Vagina (tissue), 2 donors: Measurements from ENCODE around the gene TAS2R41. TPM values are rescaled to one million over a fixed set of nuclear protein-coding genes. Genes with fewer than 3 reads are reported as not detected.
A peak's percentile ranks its signal among the peaks of the same experiment; 100 is the strongest.

Experiments
- DNase-seq, 2 donors: peaks; one replicate each; pipeline ENCODE4 v3.0.0-alpha.2; 2017; ENCODE audit errors: extremely low spot score in 2 of 2
- H3K27ac ChIP-seq: fragments of 200-600 bp; sonication (generic); one replicate; pipeline ENCODE4 v1.5.1; 2019
- H3K27me3 ChIP-seq: fragments of 200-600 bp; sonication (generic); one replicate; pipeline ENCODE4 v1.5.1; 2019
- H3K36me3 ChIP-seq, 2 donors: fragments of 200-600 bp; sonication (generic); one replicate each; pipeline ENCODE4 v1.5.1; 2017 to 2019
- H3K4me1 ChIP-seq: fragments of 200-600 bp; sonication (generic); one replicate; pipeline ENCODE4 v1.5.1; 2019
- H3K4me3 ChIP-seq, 2 donors: fragments of 200-600 bp; sonication (generic); 1 replicate in 1 of 2; 2 replicates in 1 of 2; pipeline ENCODE4 v1.5.1; 2016 to 2019
- H3K9me3 ChIP-seq: fragments of 200-600 bp; sonication (generic); one replicate; pipeline ENCODE4 v1.5.1; 2019
- CTCF ChIP-seq, 3 experiments: fragments of 450-650 bp in 2 of 3; fragments of 200-600 bp in 1 of 3; sonication (generic) in 1 of 3; IDR thresholded peaks; one replicate each; pipeline ENCODE4 v1.5.1; 2017 to 2019; ENCODE audit warnings: antibody characterized with exemption in 3 of 3, mild to moderate bottlenecking in 2 of 3, moderate library complexity in 2 of 3
- POLR2A ChIP-seq, 2 donors: fragments of 450-650 bp; IDR thresholded peaks; one replicate each; pipeline ENCODE4 v1.6.1; 2017; ENCODE audit warnings: antibody characterized with exemption in 2 of 2, mild to moderate bottlenecking in 2 of 2, moderate library complexity in 2 of 2
- POLR2AphosphoS5 ChIP-seq, 2 donors: sonication (generic); formaldehyde crosslinking; IDR thresholded peaks; one replicate each; pipeline ENCODE4 v1.9.0; 2017; ENCODE audit warnings: antibody characterized with exemption in 2 of 2, mild to moderate bottlenecking in 2 of 2, low read depth in 1 of 2; ENCODE audit not compliant: insufficient read depth in 1 of 2
- intact Hi-C: fragments of 100-400 bp; cut with DNase I; formaldehyde crosslinking; loops from one replicate; pipeline ENCODE4 v1.15.1; 2023
- total RNA-seq: library from RNA; depleted of rRNA; stranded (reverse); fragments of >200 nt; gene quantifications from one replicate; pipeline ENCODE4 v1.2.3, GENCODE V29; 2016

The TAS2R41 gene
- not detected for total RNA-seq

GRCh38 chr7:143477501-143478150 lies at the start of gene TAS2R41:
TAS2R41 (plus strand) TSS chr7:143477873; CDS start chr7:143477873, 0 bp downstream.
- TF ChIP-seq POLR2A (IDR thresholded peaks at IDR 0.05) = no peak
- no peak for TF ChIP-seq POLR2AphosphoS5 (IDR thresholded peaks at IDR 0.05; ENCODE audit: insufficient read depth in 1 of 2, low read depth in 1 of 2)
- no peak for TF ChIP-seq CTCF (IDR thresholded peaks at IDR 0.05)
- H3K27me3 ChIP-seq = no peaks in the 10 kb centered on the region
- H3K4me3 ChIP-seq = no peak within 1 kb of the TSS
- peak within 1 kb of the TSS; percentile 20 for H3K27ac ChIP-seq
- H3K9me3 ChIP-seq = no peaks in the 10 kb centered on the region
- DNase-seq = no peak
- intact Hi-C loops = no loop called here
- H3K36me3 ChIP-seq = no peaks in the 10 kb centered on the region
- H3K4me1 ChIP-seq = peaks cover 9% of the 10 kb centered on the region

GRCh38 chr7:143429770-143430698 lies 47.6 kb upstream of the TAS2R41 start:
- H3K27ac ChIP-seq = no peak overlapping the region
- no peak overlapping the region for H3K4me3 ChIP-seq
- intact Hi-C loops = no loop called here
- DNase-seq = no peak
- no peaks in the 10 kb centered on the region for H3K27me3 ChIP-seq
- TF ChIP-seq POLR2AphosphoS5 (IDR thresholded peaks at IDR 0.05; ENCODE audit: insufficient read depth in 1 of 2, low read depth in 1 of 2) (no peak), CTCF (IDR thresholded peaks at IDR 0.05) (no peak)
- no peaks in the 10 kb centered on the region for H3K36me3 ChIP-seq
- no peaks in the 10 kb centered on the region for H3K4me1 ChIP-seq
- H3K9me3 ChIP-seq = no peaks in the 10 kb centered on the region

GRCh38 chr7:143431109-143431508 lies 46.6 kb upstream of the TAS2R41 start:
- TF ChIP-seq CTCF (IDR thresholded peaks at IDR 0.05) (no peak), POLR2AphosphoS5 (IDR thresholded peaks at IDR 0.05; ENCODE audit: insufficient read depth in 1 of 2, low read depth in 1 of 2) (no peak), POLR2A (IDR thresholded peaks at IDR 0.05) (no peak)
- Histone ChIP-seq H3K27me3 (no peaks in the 10 kb centered on the region), H3K36me3 (no peaks in the 10 kb centered on the region), H3K4me1 (no peaks in the 10 kb centered on the region), H3K4me3 (no peak overlapping the region), H3K27ac (no peak overlapping the region), H3K9me3 (no peaks in the 10 kb centered on the region)
- DNase-seq = no peak
- intact Hi-C loops = no loop called here

- no peaks in the 10 kb centered on the region for H3K36me3 ChIP-seq
- no peak for DNase-seq
- H3K4me3 ChIP-seq = no peak overlapping the region
- H3K9me3 ChIP-seq = no peaks in the 10 kb centered on the region
- no peaks in the 10 kb centered on the region for H3K27me3 ChIP-seq
- no peaks in the 10 kb centered on the region for H3K4me1 ChIP-seq
- no peak overlapping the region for H3K27ac ChIP-seq
- no peak for TF ChIP-seq CTCF (IDR thresholded peaks at IDR 0.05)
- no peak for TF ChIP-seq POLR2AphosphoS5 (IDR thresholded peaks at IDR 0.05; ENCODE audit: insufficient read depth in 1 of 2, low read depth in 1 of 2)
- TF ChIP-seq POLR2A (IDR thresholded peaks at IDR 0.05) = no peak
- intact Hi-C loops = no loop called here
Measured at GRCh38 chr7:143433759-143434158, 43.9 kb upstream of the TAS2R41 start.

- TF ChIP-seq CTCF (IDR thresholded peaks at IDR 0.05) (no peak), POLR2AphosphoS5 (IDR thresholded peaks at IDR 0.05; ENCODE audit: insufficient read depth in 1 of 2, low read depth in 1 of 2) (peak in 1 of 2 donors; percentile 62)
- H3K27ac ChIP-seq = no peak overlapping the region
- intact Hi-C loops = no loop called here
- H3K9me3 ChIP-seq = no peaks in the 10 kb centered on the region
- DNase-seq = no peak
- no peaks in the 10 kb centered on the region for H3K36me3 ChIP-seq
- no peak overlapping the region for H3K4me3 ChIP-seq
- H3K27me3 ChIP-seq = no peaks in the 10 kb centered on the region
- H3K4me1 ChIP-seq = no peaks in the 10 kb centered on the region
Measured at GRCh38 chr7:143434660-143435059, 43.0 kb upstream of the TAS2R41 start.
